Activated gamma-delta T cell treated with anti-CD3 and anti-CD28 coated beads, Interleukin-2, amount 50 U/mL, for 16 hours (primary cell): ENCODE results near the gene PKP2.

Experiments
- DNase-seq: peaks from one replicate; pipeline ENCODE4 v3.0.0-alpha.2; 2020; ENCODE audit warnings: low read depth

The PKP2 gene

GRCh38 chr12:32754111-32754510, 142.5 kb downstream of the PKP2 start:
- DNase-seq: no peak

- no peak for DNase-seq
These were observed 143.0 kb downstream of the PKP2 start for GRCh38 chr12:32753605-32754004.

- DNase-seq: no peak
These were observed 153.3 kb downstream of the PKP2 start for GRCh38 chr12:32743264-32743663.

GRCh38 chr12:32742133-32742532, 154.4 kb downstream of the PKP2 start:
- DNase-seq: no peak
